HEK293 (cell line): ENCODE measurements around the gene P4HA2.

Source experiments
- CTCF ChIA-PET: fragments of 350-600 bp; formaldehyde crosslinking; extraction: SDS; loops from one replicate; lab custom pipeline; 2021; ENCODE audit warnings: antibody characterized with exemption; lab: Yijun Ruan, JAX
- POLR2A ChIA-PET: fragments of 300-600 bp; formaldehyde crosslinking; extraction: SDS; loops from one replicate; lab custom pipeline; 2020; ENCODE audit warnings: antibody characterized with exemption, inconsistent platforms; lab: Yijun Ruan, JAX
- H3K27ac ChIP-seq: fragments of 200-500 bp; sonication (Bioruptor generic); 2 replicates; pipeline ENCODE4 v1.5.1; 2014; ENCODE audit warnings: low read depth, low read length, control low read depth, inconsistent platforms; ENCODE audit errors: extremely low read depth
- H3K36me3 ChIP-seq, 2 experiments: fragments of 200-500 bp in 1 of 2; sonication (Bioruptor generic) in 1 of 2; 1 replicate in 1 of 2; 2 replicates in 1 of 2; pipeline ENCODE4 v1.5.1; 2014 to 2017; ENCODE audit warnings: inconsistent platforms in 2 of 2, low read length in 2 of 2; ENCODE audit not compliant: control insufficient read depth in 2 of 2, insufficient read depth in 1 of 2
- H3K4me1 ChIP-seq: fragments of 200-500 bp; sonication (Bioruptor generic); 2 replicates; pipeline ENCODE4 v1.5.1; 2014; ENCODE audit warnings: mild to moderate bottlenecking, low read length, inconsistent platforms; ENCODE audit not compliant: control insufficient read depth, insufficient read depth
- H3K4me3 ChIP-seq: 2 replicates; pipeline ENCODE4 v1.5.1; 2011; ENCODE audit warnings: low read depth, mild to moderate bottlenecking, control low read depth, low read length, moderate library complexity
- H3K9me3 ChIP-seq: fragments of 200-500 bp; sonication (Bioruptor generic); 2 replicates; pipeline ENCODE4 v1.5.1; 2014; ENCODE audit warnings: low read depth, low read length, inconsistent platforms; ENCODE audit not compliant: control insufficient read depth, insufficient read depth
- AEBP2 ChIP-seq: fragments of 450-650 bp; formaldehyde crosslinking; IDR thresholded peaks from 2 replicates; pipeline ENCODE4 v1.5.1; 2016; ENCODE audit warnings: missing biosample characterization, missing genetic modification characterization, borderline replicate concordance
- MEIS1 ChIP-seq: sonication (generic); formaldehyde crosslinking; IDR thresholded peaks from 2 replicates; pipeline ENCODE4 v1.8.1; 2022; ENCODE audit warnings: missing genetic modification reagents, mild to moderate bottlenecking, borderline replicate concordance
- PBX3 ChIP-seq: sonication (generic); formaldehyde crosslinking; IDR thresholded peaks from 2 replicates; pipeline ENCODE4 v1.8.1; 2022; ENCODE audit warnings: mild to moderate bottlenecking, moderate library complexity, missing genetic modification reagents
- PRDM1 ChIP-seq: fragments of 450-650 bp; formaldehyde crosslinking; IDR thresholded peaks from 2 replicates; pipeline ENCODE4; 2016; ENCODE audit warnings: missing biosample characterization, missing genetic modification characterization
- PRDM10 ChIP-seq: fragments of 450-650 bp; formaldehyde crosslinking; IDR thresholded peaks from 2 replicates; pipeline ENCODE4 v1.5.1; 2016; ENCODE audit warnings: missing biosample characterization, missing genetic modification characterization
- RBAK ChIP-seq: fragments of 450-650 bp; formaldehyde crosslinking; IDR thresholded peaks from 2 replicates; pipeline ENCODE4 v1.5.1; 2016; ENCODE audit warnings: missing biosample characterization, missing genetic modification characterization
- SCRT1 ChIP-seq: fragments of 450-650 bp; formaldehyde crosslinking; IDR thresholded peaks from 2 replicates; pipeline ENCODE4 v1.5.1; 2016; ENCODE audit warnings: missing biosample characterization, missing genetic modification characterization, borderline replicate concordance
- SP2 ChIP-seq: fragments of 450-650 bp; formaldehyde crosslinking; IDR thresholded peaks from 2 replicates; pipeline ENCODE4 v1.5.1; 2016; ENCODE audit warnings: missing biosample characterization, missing genetic modification characterization
- ZNF114 ChIP-seq: fragments of 450-650 bp; formaldehyde crosslinking; IDR thresholded peaks from 2 replicates; pipeline ENCODE4 v1.5.0; 2017; ENCODE audit warnings: missing biosample characterization, missing genetic modification characterization
- ZNF121 ChIP-seq: fragments of 450-650 bp; formaldehyde crosslinking; IDR thresholded peaks from 2 replicates; pipeline ENCODE4 v1.5.1; 2016; ENCODE audit warnings: missing biosample characterization, missing genetic modification characterization
- ZNF169 ChIP-seq: fragments of 450-650 bp; formaldehyde crosslinking; IDR thresholded peaks from 2 replicates; pipeline ENCODE4 v1.5.1; 2016; ENCODE audit warnings: missing biosample characterization, missing genetic modification characterization
- ZNF221 ChIP-seq: fragments of 450-650 bp; formaldehyde crosslinking; IDR thresholded peaks from 2 replicates; pipeline ENCODE4 v1.5.1; 2017; ENCODE audit warnings: missing biosample characterization, missing genetic modification characterization, borderline replicate concordance
- ZNF223 ChIP-seq: fragments of 450-650 bp; formaldehyde crosslinking; IDR thresholded peaks from 2 replicates; pipeline ENCODE4 v1.5.1; 2016; ENCODE audit warnings: missing biosample characterization, missing genetic modification characterization
- ZNF274 ChIP-seq, 2 experiments: fragments of 200-500 bp in 1 of 2; fragments of 450-650 bp in 1 of 2; sonication (Bioruptor generic) in 1 of 2; formaldehyde crosslinking in 1 of 2; IDR thresholded peaks; 2 replicates each; pipeline versions ENCODE4 v1.5.1 to v1.6.1; 2014 to 2016; ENCODE audit warnings: borderline replicate concordance in 1 of 2, inconsistent platforms in 1 of 2, low read length in 1 of 2, missing biosample characterization in 1 of 2, missing genetic modification characterization in 1 of 2
- ZNF292 ChIP-seq: fragments of 450-650 bp; formaldehyde crosslinking; IDR thresholded peaks from 2 replicates; pipeline ENCODE4 v1.5.1; 2016; ENCODE audit warnings: low read depth, missing biosample characterization, missing genetic modification characterization, borderline replicate concordance
- ZNF324 ChIP-seq: fragments of 450-650 bp; formaldehyde crosslinking; IDR thresholded peaks from 2 replicates; pipeline ENCODE4 v1.5.1; 2016; ENCODE audit warnings: missing biosample characterization, missing genetic modification characterization
- ZNF555 ChIP-seq: fragments of 450-650 bp; formaldehyde crosslinking; conservative IDR thresholded peaks from 2 replicates; pipeline ENCODE4 v1.5.1; 2017; ENCODE audit warnings: missing biosample characterization, mild to moderate bottlenecking, missing genetic modification characterization, inconsistent platforms
- ZNF558 ChIP-seq: fragments of 450-650 bp; formaldehyde crosslinking; IDR thresholded peaks from 2 replicates; pipeline ENCODE4 v1.5.1; 2016; ENCODE audit warnings: missing biosample characterization, missing genetic modification characterization
- ZNF580 ChIP-seq: fragments of 450-650 bp; formaldehyde crosslinking; IDR thresholded peaks from 2 replicates; pipeline ENCODE4 v1.5.1; 2016; ENCODE audit warnings: missing biosample characterization, missing genetic modification characterization
- ZNF600 ChIP-seq: fragments of 450-650 bp; formaldehyde crosslinking; IDR thresholded peaks from 2 replicates; pipeline ENCODE4 v1.5.1; 2016; ENCODE audit warnings: missing biosample characterization, missing genetic modification characterization
- ZNF664 ChIP-seq: fragments of 450-650 bp; formaldehyde crosslinking; IDR thresholded peaks from 2 replicates; pipeline ENCODE4 v1.5.1; 2016; ENCODE audit warnings: missing biosample characterization, missing genetic modification characterization
- ZSCAN30 ChIP-seq: fragments of 450-650 bp; IDR thresholded peaks from 2 replicates; pipeline ENCODE4 v1.5.1; 2018; ENCODE audit warnings: missing biosample characterization, mild to moderate bottlenecking, missing genetic modification characterization, moderate library complexity

The P4HA2 gene

GRCh38 chr5:132267166-132267739 is 39.6 kb upstream of the P4HA2 start:
- H3K36me3 ChIP-seq = no peaks in the 10 kb centered on the region
- TF ChIP-seq PRDM10 (no peak), ZNF558 (tag by site-specific recombination) (no peak), ZNF221 (tag by site-specific recombination) (no peak), ZNF600 (tag by site-specific recombination) (0 out of 2 replicates have a peak, but pooled peaks have one; percentile 60)
- TF ChIP-seq, all 188 proteins: peak for 1
- H3K27ac ChIP-seq = no peak overlapping the region
- CTCF ChIA-PET = no interaction called here
- POLR2A ChIA-PET = no interaction called here
- H3K4me3 ChIP-seq = no peak overlapping the region
- no peaks in the 10 kb centered on the region for H3K9me3 ChIP-seq
- H3K4me1 ChIP-seq = no peaks in the 10 kb centered on the region; the same call in 1 of the 2 replicates

- no peaks in the 10 kb centered on the region; the same call in 1 of the 2 replicates for H3K4me1 ChIP-seq
- TF ChIP-seq ZNF555 (tag by site-specific recombination) (no peak), SP2 (tag by site-specific recombination) (no peak), ZNF664 (no peak), ZNF114 (tag by site-specific recombination) (no peak), ZNF292 (tag by site-specific recombination) (no peak), RBAK (no peak), ZNF580 (tag by site-specific recombination) (no peak), ZNF121 (no peak), ZNF223 (tag by site-specific recombination) (no peak), ZNF324 (tag by site-specific recombination) (no peak), ZSCAN30 (tag by site-specific recombination) (no peak), AEBP2 (tag by site-specific recombination) (no peak), PRDM1 (no peak), SCRT1 (tag by site-specific recombination) (no peak), ZNF169 (tag by site-specific recombination) (no peak), ZNF274 (IDR thresholded peaks at IDR 0.05; ENCODE audit: low read length) (no peak), ZNF274 (tag by site-specific recombination; IDR thresholded peaks at IDR 0.05; ENCODE audit: borderline replicate concordance) (no peak), MEIS1 (CRISPR knock-in tag) (no peak), PBX3 (no peak)
- TF ChIP-seq, all 188 proteins: peak for 0
- POLR2A ChIA-PET = no interaction called here
- CTCF ChIA-PET = interaction anchor here (0.6 kb wide), 1 partner anchor 31 kb away, joined by 4 read pairs; no protein-coding TSS in a partner anchor
- Histone ChIP-seq H3K36me3 (no peaks in the 10 kb centered on the region), H3K27ac (no peak overlapping the region), H3K9me3 (no peaks in the 10 kb centered on the region), H3K4me3 (no peak overlapping the region)
These were observed 39.1 kb upstream of the P4HA2 start for GRCh38 chr5:132266836-132267160.
